ENCODE results near the gene MCF2L2.

Gene MCF2L2

GRCh38 chr3:183328823-183329222 is 99.6 kb downstream of the MCF2L2 start:
- no peak overlapping the region for H3K4me3 ChIP-seq (ENCODE audit: low read depth, low read length)
- no peak for TF ChIP-seq CTCF (IDR thresholded peaks at IDR 0.05; ENCODE audit: low read depth, low read length, missing control alignments)
- in situ Hi-C loops (cut with HindIII; ENCODE audit: low sequenced_read_pairs), result no loop called here
- peak; percentile 44 for DNase-seq (ENCODE audit: low read depth)

- H3K4me3 ChIP-seq (ENCODE audit: low read depth, low read length), result no peak overlapping the region
- in situ Hi-C loops (cut with HindIII; ENCODE audit: low sequenced_read_pairs), result no loop called here
These were observed 100.3 kb downstream of the MCF2L2 start for GRCh38 chr3:183328164-183328563.

GRCh38 chr3:183327343-183327742 is 101.1 kb downstream of the MCF2L2 start:
- DNase-seq (ENCODE audit: low read depth), result no peak

More at GRCh38 chr3:183328164-183328563, 100.3 kb downstream of the MCF2L2 start:
- no peak for TF ChIP-seq CTCF (IDR thresholded peaks at IDR 0.05; ENCODE audit: low read depth, low read length, missing control alignments)
- DNase-seq (ENCODE audit: low read depth), result no peak

GRCh38 chr3:183324083-183324482 is 104.3 kb downstream of the MCF2L2 start:
- no peak overlapping the region for H3K4me3 ChIP-seq (ENCODE audit: low read depth, low read length)
- DNase-seq (ENCODE audit: low read depth), result no peak
- no peak for TF ChIP-seq CTCF (IDR thresholded peaks at IDR 0.05; ENCODE audit: low read depth, low read length, missing control alignments)
- in situ Hi-C loops (cut with HindIII; ENCODE audit: low sequenced_read_pairs), result no loop called here

More at GRCh38 chr3:183327343-183327742, 101.1 kb downstream of the MCF2L2 start:
- in situ Hi-C loops (cut with HindIII; ENCODE audit: low sequenced_read_pairs), result no loop called here
- H3K4me3 ChIP-seq (ENCODE audit: low read depth, low read length), result no peak overlapping the region
- TF ChIP-seq CTCF (IDR thresholded peaks at IDR 0.05; ENCODE audit: low read depth, low read length, missing control alignments), result no peak

- no peak for TF ChIP-seq CTCF (IDR thresholded peaks at IDR 0.05; ENCODE audit: low read depth, low read length, missing control alignments)
- in situ Hi-C loops (cut with HindIII; ENCODE audit: low sequenced_read_pairs), result no loop called here
- H3K4me3 ChIP-seq (ENCODE audit: low read depth, low read length), result no peak overlapping the region
- DNase-seq (ENCODE audit: low read depth), result no peak
These were observed 109.0 kb downstream of the MCF2L2 start for GRCh38 chr3:183319371-183319770.

- TF ChIP-seq CTCF (IDR thresholded peaks at IDR 0.05; ENCODE audit: low read depth, low read length, missing control alignments), result no peak
- no peak overlapping the region for H3K4me3 ChIP-seq (ENCODE audit: low read depth, low read length)
- DNase-seq (ENCODE audit: low read depth), result no peak
- in situ Hi-C loops (cut with HindIII; ENCODE audit: low sequenced_read_pairs), result no loop called here
These were observed 109.5 kb downstream of the MCF2L2 start for GRCh38 chr3:183318877-183319276.

All from astrocyte of the cerebellum (primary cell).